A673 (cell line): ENCODE data around the gene CAMK1.

Experiments used
- CTCF ChIP-seq: fragments of 300-800, 200-600 bp; sonication (generic); conservative IDR thresholded peaks from 2 replicates; pipeline ENCODE4 v1.5.1; 2017; ENCODE audit warnings: low read depth, mild to moderate bottlenecking, antibody characterized with exemption, low read length, moderate library complexity, mixed read lengths
- EZH2 ChIP-seq: fragments of 200-600 bp; sonication (generic); IDR thresholded peaks from 2 replicates; pipeline ENCODE4 v1.6.1; 2017; ENCODE audit warnings: borderline replicate concordance, low read depth, mild to moderate bottlenecking, mixed read lengths, antibody characterized with exemption, low read length; ENCODE audit not compliant: poor library complexity, severe bottlenecking

- TF ChIP-seq CTCF (no peak), EZH2 (no peak)
Measured at GRCh38 chr3:9793161-9793781, 23.5 kb upstream of the CAMK1 start.
